Activated CD4-positive, alpha-beta T cell treated with anti-CD3 and anti-CD28 coated beads for 48 hours (primary cell): Measurements from ENCODE around the gene RTRAF.

ENCODE experiments used
- DNase-seq: peaks from one replicate; pipeline ENCODE4 v3.0.0-alpha.2; 2020

RTRAF gene

DNA sequence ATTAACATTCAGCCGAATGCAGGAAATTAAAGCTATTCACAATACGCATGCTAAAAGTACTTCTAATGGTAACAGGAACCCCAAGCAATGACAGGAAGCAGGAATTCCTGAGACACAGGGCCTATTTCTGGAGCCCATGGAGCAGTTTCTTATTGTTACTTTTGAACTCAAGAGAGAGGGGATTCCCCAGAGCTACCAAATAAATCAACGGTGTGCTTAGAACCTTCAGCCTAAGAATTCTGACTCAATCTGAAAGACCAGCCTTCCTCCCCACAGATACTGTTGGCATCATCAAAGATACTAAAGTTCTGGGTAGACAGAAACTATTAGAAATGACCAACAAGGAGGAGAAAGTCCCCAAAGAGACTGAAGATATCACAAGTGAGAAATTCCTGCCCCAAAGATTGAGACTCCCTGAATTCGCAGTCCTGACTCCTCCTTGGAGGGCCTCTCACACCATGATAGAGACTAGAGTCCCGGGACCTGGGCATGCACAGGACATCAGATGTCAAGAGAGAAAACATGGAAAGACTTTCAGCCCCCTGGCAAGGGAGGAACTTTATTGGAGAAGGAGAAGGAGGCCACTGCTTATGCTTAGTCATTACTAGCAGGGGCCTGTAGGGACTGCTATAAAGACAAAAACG, 32.7 kb downstream of the RTRAF start:
- DNase-seq = no peak

DNA sequence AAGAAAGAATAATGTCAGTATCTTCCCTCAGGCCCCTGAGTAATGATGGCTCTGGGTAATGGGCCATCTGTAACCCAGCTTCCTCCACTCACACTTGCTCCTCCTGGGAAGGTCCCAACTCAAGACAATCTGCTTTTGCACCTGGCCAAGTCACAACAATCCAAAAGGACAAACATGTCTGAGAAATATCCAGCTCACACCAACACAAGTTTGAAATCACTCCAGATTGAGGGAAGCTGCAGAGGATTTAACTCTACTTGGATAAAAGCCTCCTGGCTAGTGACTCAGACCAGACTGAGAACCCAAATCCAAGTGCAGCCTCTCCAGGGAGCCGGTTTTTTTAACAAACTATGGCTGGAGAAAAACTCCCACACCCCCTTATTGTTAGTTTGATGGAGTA, 34.2 kb downstream of the RTRAF start:
- DNase-seq = no peak

DNA sequence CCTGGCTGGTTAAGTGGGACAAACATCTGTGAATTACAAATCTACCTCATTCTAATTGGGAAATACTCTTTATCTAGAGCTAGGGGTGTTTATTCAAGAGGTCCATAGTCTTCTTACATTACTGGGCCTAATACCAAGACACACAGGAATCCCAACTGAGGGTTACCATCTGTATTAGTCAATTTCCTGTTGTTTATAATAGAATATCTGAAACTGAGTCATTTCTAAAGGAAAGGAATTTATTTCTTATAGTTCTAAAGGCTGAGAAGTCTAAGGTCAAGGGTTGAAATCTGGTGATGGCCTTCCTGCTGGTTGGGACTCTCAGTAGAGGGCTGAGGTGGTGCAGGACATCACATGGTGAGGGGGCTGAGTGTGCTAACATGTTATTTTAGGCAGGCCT, 36.0 kb downstream of the RTRAF start:
- DNase-seq = no peak

DNA sequence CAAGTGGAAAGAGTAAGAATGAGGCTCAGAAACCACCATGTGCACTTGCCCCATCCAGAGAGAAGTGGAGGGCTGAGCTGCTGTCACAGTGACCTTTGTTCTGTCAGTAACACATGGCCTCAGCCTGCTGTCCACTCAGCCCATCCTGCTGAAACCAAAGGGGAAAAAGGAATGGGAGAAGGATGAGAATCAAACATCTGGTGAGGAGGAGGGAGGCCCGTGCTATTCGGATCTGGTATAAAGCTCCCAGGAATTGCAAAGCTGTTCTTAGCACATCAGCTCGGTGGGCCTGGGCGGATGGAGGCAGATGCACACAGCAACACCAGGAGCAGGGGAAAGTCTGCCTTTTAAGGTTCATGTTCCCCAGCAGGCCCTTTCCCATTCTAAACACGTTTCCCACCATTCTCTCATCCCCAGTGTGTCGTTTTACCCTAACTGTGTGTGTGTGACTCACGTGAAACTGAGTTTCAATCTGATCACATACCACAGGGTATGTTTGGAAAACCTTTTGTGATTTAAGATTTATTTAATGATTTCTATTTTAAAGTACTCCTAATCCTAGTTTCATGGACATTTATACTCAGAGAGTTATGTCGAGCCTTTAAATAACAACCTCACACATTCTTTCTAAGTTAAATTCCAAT, 36.8 kb downstream of the RTRAF start:
- DNase-seq = no peak

DNA sequence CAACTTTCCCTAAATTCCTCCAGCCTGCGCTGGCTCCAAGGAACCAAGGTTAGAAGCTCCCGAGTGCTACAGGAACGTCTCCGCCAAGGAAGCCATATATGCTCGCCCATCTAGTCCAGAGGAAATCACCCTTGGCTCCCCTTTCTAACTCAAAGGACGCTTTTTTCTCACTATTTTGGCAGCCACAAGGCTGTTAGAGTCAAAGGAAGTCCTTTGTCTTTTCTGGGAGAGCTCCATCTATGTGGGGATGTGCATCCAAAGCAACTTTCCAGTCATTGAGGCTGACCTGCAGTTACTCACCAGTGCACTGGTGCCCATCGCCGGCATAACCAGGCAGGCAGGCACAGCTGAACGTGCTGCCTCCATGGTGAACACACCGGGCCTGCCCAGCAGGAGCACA, 37.6 kb downstream of the RTRAF start:
- no peak for DNase-seq

DNA sequence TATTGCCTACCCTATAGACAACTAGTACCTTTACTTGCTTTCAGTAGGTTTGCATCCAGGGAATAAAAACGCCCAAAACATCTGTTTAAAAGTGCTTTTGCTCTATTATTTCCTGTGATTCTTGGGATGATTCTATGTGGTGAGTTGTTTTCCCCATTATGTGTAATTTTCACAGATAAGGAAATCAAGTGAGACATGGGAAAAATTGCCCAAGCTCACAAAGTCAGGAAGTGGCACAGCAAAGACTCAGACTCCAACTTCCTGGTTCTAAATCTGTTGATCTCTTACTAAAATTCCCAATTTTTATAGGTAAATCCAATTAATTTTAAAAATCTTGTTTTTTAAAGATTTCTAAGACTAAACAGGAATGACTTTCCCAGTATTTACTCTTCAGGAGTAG, 40.5 kb downstream of the RTRAF start:
- DNase-seq = no peak

DNA sequence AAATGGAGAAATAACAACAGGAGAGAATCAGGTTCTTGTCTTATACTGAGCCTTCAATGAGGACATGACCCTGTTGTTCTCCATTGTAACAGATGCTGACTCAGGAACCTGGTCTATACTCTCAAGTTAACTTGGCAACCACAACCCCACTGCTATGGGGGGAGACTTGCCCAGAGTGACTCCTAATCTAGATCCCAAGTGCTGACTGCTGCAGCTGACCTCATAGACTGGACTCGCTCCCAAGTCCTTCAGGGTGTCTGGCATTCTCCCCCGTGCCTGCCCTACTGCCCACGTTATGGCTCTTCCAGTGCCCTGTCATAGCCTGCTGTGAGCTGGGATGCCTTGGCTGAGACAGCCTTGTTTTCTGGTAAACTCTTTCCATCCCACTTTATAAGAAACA, 42.4 kb downstream of the RTRAF start:
- DNase-seq = no peak

DNA sequence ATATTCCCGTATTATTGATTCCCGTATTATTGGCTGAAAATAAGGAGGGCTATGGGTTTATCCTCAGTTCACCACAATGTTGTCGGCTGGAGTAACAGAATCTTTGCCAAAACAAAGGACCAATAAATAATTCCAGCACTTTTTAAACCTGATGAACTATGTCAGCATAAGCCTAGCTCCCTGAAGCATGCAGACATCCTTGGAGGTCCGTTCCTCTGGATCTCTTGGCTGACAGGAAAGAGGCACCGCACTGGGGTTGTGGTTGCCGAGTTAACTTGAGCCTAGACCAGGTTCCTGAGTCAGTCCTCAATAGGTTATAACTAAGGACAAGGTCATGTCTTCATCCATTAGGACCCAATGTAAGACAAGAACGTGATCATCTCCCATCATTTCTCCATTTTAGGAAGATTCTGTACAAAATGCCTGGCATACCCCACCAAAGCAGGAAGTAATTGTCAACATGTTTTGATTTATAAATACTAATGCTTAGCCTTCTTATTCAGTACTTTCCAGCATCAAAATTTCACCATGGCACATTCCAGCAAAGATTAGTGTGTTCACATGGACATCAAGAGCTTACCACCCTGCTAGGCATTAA, 43.0 kb downstream of the RTRAF start:
- DNase-seq = no peak

DNA sequence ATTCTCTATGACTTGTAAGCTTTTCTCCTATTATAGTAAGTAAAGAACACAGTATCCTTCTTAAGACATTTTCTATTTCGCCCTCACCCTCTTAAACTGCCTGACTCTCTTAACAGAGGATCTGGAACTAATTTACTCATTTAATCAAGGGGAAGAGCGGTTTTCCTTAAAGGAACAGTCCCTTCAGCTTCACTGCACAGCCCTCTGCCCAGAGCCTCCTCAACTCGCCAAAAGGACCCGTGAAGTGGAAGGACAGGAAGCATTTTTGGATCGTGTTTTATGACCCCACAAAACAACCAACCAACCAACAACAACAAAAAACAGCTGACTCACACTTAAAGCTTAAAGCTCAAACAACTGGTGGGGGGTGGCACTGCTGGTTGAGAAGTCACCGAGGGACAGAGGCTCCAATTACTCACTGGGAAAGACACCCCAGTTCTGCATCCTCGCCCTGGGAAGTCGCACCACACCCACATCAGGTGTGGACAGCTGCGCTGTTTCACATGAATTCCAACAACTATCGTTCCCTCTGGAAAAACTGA, 43.8 kb downstream of the RTRAF start:
- DNase-seq = no peak

DNA sequence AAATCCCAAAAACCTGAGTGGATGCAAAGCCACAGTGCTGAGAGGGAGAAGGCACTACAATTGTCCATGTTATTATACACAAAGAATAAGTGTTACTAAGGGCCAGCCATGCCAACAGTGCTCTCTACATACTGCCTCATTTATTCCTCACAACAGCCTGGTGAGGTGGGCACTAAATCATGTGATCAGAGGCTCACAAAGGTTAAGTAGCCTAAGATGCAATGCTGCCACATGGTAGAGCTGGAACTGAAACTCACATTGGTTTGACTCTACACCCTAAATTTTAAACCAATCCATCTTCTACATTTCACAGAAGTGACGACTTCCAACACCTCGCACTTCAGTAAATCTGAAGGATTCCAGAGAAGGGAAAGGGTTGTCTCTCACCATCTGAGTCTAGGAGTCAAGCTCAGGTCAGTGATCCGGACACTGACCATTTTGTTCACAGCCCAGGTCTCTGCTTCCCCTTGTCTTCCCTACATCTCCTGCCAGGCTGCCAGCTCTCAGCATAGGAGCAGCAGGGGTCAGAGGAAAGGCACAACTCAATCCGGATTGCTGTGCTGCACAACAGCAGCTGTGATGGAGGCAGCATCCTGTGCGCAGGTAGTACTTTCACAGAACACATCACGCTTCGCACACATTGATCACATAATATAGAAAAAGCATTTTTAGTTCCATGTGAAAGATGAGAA, 49.9 kb downstream of the RTRAF start:
- DNase-seq = no peak

DNA sequence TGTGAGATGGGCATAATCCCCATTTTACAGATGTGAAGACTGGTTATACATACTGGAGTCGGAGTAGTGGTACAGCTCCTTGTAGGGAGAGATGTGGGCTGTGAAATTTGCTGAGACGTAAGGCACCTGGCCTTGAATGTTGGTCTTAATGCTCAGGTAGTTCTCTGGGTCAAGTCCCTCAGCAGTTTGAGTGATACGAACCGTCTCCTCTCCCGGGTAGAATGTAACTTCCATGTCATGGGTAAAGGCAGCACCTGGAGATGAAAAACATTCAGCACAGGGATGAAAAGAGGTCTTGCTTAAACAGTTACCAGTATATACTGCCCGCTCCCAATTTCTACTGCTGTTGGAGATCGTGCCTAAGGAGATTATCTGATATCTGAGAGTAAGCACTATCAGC, 51.3 kb downstream of the RTRAF start:
- DNase-seq = no peak

DNA sequence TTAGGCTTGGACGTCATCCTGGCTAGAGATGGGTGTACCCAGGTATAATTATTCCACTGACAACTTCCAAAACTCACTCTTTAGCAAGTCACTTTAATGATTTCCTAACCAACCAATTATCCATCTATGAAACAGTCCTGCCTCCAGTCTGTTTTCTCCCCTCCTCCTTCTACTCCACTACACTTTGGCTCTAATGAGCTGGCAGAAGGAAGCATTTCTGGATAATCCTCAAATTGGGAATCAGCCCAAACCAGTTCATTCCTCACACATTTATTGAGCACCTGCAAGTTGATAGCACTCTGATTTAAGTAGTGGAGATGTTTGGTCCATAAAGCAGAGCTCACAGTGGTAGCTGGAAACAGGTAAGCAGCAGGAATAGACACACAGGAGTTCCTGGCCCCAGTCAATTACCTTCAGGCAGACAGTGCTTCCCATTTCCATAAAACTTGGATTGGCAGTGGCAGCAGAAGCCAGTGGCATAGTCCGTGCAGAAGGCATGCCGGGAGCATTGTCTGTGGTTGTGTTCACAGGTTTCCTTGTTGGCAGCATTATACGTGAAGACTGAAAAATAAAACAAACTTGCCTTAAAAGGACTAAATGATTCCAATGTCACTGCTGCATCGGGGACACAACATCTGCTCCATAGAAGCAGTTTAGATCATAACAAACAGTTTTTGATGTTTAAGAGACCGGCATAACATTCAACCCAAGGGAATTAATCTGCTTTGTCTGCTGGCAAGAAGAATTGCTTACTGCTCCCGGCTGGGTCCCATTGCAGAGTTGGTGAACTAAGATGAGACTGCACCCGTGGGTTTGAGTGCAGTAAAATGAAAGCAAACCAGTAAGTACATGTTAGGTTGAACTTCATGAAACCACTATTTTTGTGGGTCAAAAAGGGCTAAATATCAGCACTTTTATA, 53.3 kb downstream of the RTRAF start:
- DNase-seq = no peak

DNA sequence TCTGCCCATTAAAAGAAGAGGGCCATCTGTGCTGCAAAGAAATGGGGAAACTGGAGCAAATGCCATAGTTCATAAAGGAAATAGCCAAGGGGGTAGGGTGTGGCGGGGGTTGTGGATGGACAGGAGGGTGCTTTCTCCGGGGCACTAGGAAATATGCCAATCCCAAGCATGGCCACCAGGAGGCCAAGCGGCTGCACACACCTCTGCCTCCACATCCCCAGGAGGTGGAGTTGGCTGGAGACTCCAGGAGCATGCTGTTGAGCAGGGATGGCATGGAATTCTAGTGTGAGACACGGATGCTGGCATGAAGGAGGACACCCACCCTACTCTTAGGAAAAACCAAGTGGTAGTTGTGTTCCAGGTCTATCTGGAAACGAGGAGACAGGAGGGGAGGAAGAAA, 54.3 kb downstream of the RTRAF start:
- peak; percentile 63 for DNase-seq

DNA sequence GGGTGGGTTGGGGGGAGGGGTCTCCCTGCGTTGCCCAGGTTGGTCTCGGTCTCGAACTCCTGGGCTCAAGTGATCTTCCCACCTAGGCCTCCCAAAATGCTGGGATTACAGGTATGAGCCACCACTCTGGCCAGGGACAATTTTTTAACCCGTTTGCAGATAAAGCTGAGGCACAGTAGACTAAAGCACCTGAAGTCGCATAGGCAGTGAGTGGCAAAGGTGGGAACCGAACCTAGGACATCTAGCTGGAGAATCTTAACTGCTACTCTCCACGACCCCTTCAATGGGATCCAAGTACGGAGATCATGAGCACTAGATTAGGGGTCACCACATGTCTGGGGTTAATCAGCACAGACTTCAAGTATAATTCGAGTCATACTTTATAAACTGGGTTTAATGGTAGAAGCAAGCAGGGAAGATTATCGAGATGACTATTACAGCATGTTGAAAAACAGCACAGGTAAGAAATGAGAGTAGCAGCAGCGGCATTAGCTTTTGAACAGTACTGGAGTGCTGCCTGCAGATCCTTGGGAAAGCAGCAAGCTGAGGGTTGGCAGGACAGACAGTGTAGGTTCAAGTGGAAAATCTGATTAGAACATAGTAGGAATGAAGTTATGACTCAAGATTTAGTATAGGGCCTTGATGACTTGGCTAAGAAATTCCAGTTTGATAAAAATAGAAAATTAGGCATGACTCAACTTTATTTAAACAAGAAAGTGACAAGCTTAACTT, 55.6 kb downstream of the RTRAF start:
- DNase-seq = peak; percentile 15

DNA sequence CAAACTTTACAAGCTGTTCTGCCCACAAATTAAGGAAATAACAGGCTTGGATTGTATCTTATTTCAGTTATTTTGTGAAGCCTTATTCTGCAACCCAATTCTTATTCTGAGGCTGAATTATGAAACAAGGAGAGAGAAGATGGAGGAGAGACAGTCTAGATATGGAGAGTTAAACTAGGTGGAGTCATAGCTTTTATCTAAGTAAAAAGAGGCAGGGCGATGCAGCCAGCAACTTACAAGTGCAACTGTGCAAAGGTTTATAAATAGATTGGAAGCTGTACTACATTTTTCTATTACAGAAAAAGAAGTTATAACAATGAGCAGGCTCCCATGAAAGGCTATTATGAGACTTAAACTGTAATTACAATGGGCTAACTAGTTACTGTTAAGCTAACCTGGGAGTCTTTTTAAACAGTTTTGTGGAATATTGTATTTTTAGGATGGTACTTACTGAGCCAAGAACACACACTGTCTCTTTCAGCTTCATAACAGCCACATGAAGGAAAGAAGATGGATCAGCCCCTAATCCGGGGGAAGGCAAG, 57.1 kb downstream of the RTRAF start:
- no peak for DNase-seq

DNA sequence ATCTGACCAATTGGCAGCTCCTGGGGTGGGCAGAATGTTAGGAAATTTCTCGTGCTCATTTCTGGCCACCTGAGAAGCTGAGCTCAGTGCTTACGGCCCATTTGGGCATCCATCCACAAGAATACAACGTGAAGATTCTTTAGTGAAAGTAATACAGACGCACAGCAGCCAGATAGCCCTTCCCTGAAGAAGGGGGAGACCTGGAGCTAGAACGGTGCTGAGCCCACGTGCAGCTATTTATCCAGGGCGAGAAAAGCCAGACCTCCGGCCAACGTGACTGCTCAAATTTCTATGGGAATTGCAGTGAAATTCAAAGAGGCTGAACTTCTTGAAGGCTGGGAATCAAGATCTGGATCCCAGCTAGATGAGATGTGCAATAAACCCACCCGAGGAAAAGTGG, 58.8 kb downstream of the RTRAF start:
- no peak for DNase-seq

DNA sequence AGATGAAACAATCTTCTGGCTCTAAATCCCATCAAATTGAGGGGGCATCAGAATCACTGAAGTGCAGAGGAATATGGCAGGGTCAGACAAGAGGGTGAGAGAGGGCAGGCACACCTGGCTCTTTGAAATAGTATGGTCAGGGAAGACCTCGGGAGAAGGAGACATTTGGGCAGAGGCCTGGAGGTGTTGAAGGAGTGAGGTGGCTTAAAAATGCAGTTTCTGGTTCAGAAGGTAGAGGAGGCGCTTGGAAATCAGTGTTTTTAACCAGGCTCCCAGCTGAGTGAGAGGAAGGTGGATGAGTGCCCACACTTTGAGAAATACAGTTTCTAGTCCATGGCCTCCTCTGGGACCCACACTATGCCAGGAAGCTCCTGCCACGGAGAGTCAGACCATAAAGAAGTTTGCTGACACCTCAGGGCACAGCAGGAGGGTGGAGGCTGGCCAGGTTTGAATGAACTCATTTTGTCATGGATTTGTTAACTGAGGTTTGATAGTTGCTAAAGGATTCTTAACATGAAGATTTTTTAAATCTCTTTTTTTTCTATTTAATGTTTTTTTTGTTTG, 59.4 kb downstream of the RTRAF start:
- no peak for DNase-seq

DNA sequence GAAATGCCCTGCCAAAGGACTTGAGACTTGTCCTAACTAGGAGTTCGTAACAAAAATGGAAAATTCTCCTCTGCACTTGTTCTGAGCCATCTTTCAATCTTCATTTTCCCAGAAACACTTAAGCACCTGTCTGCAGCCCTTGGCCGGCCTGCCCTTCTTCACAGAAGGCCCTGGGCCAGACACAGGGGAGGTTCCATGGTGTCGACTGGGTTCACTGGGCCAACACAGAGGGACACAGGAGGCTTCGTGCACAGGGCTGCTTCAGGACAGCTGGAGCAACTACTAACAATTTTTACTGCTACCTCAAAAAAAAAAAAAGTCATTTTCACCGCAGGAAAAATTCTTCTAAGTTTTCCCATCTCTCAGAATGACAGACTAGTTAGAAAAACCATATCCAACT, 59.9 kb downstream of the RTRAF start:
- no peak for DNase-seq

DNA sequence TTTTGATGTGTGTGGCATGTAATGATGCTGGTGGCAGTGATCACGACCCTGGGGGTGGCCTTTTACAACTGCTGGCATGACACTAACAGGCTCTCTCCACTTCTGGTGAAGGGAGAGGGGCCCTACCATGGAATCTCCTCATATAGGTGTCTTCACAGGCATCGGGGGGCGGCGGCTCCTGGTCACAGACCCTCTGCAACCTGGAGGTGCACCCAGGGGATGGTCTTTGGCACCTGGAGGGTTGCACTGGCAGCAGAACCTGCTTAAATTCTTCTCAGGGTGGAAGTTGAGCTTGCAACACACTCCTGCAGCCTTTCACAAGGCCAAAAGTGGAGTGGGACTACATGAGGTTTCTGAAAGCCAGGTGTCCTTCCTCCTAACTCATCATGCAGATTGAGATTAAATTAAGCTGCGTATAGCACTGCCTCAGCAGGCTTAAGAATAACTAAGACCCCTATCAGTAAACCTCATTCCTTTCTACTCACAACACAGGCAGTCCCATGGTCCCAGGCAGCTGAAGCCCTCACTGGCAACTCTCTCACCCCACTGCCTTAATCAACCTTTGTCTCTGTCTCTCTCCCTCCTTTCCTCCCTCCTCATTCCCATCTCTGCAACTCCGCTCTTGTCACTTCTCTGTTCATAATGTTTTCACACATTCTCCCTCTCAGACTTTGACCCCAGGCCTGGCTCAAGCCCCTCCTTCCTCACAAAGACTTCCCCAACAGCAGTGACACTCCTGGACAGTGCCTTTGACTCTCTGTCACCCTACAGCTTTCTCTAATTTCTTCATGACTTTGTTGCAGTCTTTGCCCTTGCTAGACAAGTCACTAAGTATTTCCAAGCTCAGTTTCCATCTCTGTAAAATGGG, 60.6 kb downstream of the RTRAF start:
- no peak for DNase-seq

DNA sequence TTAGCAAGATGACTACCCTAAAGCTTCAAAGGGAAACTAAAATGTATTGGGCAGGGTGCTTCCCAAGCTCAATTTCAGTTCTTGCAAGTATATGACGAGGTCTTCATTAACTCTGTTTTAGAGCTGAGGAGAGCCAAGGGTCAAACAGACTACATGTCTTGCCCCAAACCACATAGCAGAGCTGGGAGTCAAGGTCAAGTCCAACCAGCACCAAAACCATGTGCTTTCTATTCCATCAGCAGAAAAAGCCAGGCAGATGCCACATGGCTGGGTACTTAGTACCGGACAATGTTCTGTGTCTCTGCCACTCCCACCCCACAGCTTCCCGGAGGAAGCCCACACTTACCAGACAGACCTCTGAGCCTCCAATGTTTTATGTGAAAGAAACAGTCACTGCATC, 61.9 kb downstream of the RTRAF start:
- no peak for DNase-seq
